SW 1271 (cell line): Measurements from ENCODE around the gene LSP1.
"Not testable (repeated sequence)": the region's sequence is repeated elsewhere in the genome, so short reads cannot be mapped to it uniquely, and the experiment has no call there.

Experiments
- DNase-seq, 2 experiments: peaks; one replicate each; lab custom pipeline; 2025; lab: John Stamatoyannopoulos, UW

LSP1 gene

GRCh38 chr11:1928891-1929541 is 76.1 kb downstream of the LSP1 start:
- DNase-seq, result no peak

DNA sequence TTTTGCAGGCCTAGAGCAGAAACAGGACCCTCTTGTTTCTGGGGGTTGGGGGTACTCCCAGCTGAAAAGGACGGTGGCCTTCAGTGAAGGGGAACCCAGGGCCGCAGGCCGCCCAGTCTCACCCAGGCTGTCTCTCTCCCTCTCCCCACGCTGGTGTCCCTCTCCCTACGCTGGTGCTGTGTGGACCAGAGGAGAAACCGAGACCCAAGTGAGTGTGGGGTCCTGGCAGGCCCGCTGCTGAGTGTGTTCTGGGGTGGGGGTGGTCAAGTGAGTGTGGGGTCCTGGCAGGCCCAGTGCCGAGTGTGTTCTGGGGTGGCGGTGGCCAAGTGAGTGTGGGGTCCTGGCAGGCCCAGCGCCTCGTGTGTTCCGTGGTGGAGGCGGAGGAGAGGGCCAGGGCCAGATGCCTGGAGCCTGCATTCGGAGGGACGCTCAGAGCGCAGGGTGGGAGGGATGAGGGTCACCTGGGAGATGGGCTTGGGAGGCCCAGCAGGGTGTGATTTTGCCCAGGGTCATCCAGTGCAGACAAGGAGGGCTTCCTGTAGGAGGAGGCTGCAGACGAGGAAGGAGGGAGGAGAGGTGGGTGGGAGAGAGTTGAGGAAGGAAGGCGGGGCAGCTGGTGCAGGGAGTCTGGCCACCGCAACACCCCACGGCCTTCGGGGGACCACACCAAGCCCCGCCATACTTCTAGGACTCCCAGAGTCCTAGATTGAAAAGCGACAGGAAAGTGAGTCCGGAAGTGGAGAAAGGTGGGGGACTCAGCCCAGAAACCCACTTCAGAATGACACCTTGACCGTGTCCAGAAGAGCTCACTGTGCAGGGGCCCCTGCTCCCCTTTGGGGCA is 77.0 kb downstream of the LSP1 start:
- no peak for DNase-seq

- no peak for DNase-seq
Observed at GRCh38 chr11:1930462-1930830, 77.6 kb downstream of the LSP1 start.

- DNase-seq, result no peak
Observed at GRCh38 chr11:1931341-1932104, 78.6 kb downstream of the LSP1 start.

DNA sequence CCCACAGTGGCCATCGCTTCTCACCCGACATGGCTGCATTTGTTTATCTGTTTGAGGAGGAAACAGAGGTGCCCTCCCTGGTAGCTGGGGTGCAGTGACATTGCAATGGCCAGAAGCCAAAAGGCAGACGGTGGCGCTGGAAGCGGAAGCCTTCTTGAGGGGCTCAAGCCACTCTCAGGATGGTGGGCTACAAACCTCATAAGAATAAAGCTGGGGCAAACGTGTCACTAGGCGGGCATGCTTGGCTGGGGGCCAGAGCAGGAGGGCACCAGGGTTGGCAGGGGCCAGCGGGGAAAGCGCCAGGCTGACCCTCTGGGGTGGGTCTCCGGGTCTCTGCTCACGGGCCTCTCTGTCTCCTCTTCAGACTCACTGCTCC is 79.2 kb downstream of the LSP1 start:
- no peak for DNase-seq

GRCh38 chr11:1932681-1933080 is 79.8 kb downstream of the LSP1 start:
- DNase-seq, result no peak

DNA sequence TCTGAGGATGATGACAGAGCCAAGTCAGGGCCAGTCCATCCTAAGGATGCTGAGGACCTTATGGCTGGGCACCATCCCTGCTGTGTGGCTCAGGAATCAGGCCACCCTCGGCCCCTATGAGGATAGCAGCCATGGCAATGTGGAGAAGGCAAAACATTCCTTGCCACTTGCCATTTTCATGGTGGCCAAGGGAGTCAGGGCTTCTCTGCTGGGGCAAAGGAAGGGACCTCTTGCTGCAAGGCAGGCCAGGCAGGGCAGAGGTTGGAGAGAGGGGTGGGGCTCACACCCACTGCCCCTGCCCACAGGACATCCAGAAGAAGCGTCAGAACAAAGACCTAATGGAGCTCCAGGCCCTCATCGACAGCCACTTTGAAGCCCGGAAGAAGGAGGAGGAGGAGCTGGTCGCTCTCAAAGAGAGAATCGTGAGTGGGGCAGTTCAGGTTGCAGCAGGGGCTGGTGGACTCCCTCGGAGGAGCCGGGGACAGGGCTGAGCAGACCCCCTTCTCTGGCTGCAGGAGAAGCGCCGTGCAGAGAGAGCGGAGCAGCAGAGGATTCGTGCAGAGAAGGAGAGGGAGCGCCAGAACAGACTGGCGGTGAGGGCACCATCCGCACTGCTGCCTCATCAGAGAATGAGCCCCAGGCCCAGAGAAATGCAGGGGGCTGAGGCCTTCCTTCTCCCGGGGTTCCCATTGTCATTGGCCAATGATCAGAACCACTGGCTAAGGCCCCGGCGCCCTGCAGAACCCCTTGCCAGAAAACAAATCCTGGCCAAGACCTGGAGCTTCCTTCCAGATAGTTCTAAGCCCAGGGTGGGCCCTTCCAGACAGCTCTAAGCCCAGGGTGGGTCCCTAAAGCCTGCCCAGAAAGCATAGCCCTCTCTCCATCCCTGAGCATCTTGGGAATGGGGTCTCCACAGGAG is 80.8 kb downstream of the LSP1 start:
- DNase-seq, result no peak

DNA sequence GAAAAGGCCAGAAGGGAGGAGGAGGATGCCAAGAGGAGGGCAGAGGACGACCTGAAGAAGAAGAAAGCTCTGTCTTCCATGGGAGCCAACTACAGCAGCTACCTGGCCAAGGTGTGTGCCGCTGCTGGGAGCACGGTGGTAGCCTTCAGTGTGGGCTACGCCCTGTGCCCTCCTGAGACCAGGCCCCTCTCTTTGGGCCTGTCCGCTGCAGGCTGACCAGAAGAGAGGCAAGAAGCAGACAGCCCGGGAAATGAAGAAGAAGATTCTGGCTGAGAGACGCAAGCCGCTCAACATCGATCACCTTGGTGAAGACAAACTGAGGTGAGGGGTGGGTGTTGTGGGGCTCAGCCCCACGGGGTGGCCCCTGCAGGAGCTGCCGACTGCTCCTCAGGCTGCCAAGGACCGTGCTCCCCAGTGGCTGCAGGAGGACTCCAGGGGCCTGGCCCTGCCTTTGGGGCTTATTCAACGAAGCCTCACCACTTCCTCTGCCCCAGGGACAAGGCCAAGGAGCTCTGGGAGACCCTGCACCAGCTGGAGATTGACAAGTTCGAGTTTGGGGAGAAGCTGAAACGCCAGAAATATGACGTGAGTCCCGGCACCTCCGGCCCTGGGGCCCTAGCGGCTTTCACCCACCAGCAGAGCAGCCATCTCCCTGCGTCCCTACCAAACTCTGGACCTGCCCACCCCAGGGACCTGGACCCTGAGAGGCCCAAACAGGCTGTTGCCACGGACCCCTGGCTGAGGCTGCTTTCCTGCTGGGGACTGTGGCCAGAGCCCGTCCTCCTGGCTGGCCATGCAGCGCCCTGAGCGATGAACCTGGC is 81.7 kb downstream of the LSP1 start:
- DNase-seq, result no peak

DNA sequence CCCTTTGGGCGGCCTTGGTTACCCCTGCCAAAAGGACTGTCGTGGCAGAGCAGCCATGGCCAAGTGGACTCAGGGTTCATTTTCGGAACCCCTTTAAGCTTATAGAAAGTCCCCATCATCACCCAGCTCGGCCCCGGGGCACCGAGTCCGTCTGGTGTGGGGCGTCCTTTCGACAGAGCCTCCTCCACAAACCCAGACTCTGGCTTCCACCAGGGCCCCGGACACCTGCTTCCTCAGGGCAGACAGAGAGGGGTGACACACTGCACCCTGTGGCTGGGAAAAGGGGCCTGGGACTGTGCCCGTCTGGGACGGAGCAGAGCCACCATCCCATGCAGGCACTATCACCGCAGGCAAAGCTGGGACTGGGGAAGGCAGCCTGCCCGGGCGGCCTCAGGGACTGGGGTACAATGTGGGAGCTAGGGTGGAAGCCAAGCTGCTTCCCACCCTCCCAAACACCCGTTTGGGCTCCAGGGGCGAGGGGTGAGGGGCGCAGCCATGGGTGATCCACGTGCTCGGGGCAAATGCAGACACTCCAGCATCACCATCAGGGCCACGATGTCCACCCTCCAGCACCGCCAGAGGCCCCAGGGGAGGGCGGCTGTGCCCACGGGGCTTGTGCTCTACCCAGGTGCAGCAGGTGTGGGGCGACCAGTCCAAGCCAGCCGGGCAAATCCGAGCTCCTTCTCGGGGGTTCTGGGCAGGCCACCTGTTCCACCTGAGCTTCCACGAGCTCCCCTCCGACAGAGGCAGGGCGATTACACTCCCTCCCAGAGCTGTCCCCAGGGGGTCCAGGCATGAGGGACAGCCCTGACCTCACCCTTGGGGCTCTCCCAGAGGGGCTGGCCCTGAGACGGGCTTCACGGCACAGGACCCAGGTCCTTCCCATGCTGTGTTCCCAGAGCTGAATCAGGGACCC is 82.5 kb downstream of the LSP1 start:
- no peak for DNase-seq

- no peak for DNase-seq
Observed at GRCh38 chr11:1936072-1936780, 83.3 kb downstream of the LSP1 start.

GRCh38 chr11:1936781-1937615 is 84.1 kb downstream of the LSP1 start:
- DNase-seq, result no peak

DNA sequence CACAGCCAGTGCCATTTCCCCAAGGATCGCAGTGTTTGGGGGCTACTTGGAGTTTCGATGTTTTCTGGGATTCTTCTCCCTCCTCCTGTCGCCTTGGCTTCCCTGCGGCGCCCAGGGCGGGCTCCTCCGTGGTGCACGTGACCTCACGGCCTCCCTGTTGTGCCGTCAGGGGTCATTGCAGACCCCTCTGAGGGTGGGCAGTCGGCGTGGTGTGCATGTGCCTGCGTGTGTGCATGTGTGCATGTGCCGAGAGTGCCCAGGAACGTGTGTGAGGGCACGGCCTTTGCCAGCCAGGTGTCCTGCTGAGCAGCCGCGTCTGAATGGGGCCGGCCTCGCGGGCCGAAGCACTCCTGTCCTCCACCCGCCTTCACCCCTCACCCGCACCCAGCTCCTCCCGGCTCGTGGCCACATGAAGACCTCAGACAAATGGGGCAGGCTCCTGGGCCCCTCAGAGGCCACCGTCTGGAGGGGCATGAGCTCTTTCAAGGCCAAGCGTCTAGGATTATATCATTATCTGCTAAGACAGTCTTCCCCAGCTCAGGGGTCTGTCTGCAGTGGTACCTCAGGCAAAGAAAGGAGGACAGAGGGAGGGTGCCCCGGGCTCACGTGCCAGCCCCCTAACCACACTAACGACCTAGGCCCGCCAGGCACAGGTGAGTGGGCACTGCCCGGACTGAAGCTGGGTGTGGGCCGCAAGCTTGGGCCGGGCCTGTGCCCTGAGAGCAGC is 84.9 kb downstream of the LSP1 start:
- no peak for DNase-seq

GRCh38 chr11:1938343-1939005 is 85.6 kb downstream of the LSP1 start:
- no peak for DNase-seq

- DNase-seq, result no peak
Observed at GRCh38 chr11:1939006-1939625, 86.2 kb downstream of the LSP1 start.

- not testable (repeated sequence) for DNase-seq
Observed at GRCh38 chr11:1939788-1940187, 86.9 kb downstream of the LSP1 start.
